Muscle layer of duodenum (tissue), 2 donors: Measurements from ENCODE around the gene DOCK2.

Experiments used
- H3K27ac ChIP-seq: one replicate; pipeline ENCODE4 v1.7.0; 2013; ENCODE audit warnings: mild to moderate bottlenecking, low read length
- H3K27me3 ChIP-seq: one replicate; pipeline ENCODE4 v1.7.0; 2013; ENCODE audit warnings: low read depth, mild to moderate bottlenecking, control low read depth, low read length
- H3K36me3 ChIP-seq, 2 donors: one replicate each; pipeline ENCODE4 v1.7.0; 2013; ENCODE audit warnings: low read length in 2 of 2, control low read depth in 1 of 2, mild to moderate bottlenecking in 1 of 2; ENCODE audit not compliant: insufficient read depth in 2 of 2, control insufficient read depth in 1 of 2
- H3K4me1 ChIP-seq, 2 donors: one replicate each; pipeline ENCODE4 v1.7.0; 2013; ENCODE audit warnings: low read length in 2 of 2, mild to moderate bottlenecking in 2 of 2, control low read depth in 1 of 2, moderate library complexity in 1 of 2; ENCODE audit not compliant: insufficient read depth in 2 of 2, control insufficient read depth in 1 of 2
- H3K4me3 ChIP-seq, 2 donors: one replicate each; pipeline ENCODE4 v1.7.0; 2013; ENCODE audit warnings: low read length in 2 of 2, low read depth in 1 of 2, mild to moderate bottlenecking in 1 of 2
- H3K9me3 ChIP-seq, 2 donors: one replicate each; pipeline ENCODE4 v1.7.0; 2013; ENCODE audit warnings: low read length in 2 of 2, control low read depth in 1 of 2, mild to moderate bottlenecking in 1 of 2; ENCODE audit not compliant: control insufficient read depth in 1 of 2
- donor health status: healthy.

Gene DOCK2

DNA sequence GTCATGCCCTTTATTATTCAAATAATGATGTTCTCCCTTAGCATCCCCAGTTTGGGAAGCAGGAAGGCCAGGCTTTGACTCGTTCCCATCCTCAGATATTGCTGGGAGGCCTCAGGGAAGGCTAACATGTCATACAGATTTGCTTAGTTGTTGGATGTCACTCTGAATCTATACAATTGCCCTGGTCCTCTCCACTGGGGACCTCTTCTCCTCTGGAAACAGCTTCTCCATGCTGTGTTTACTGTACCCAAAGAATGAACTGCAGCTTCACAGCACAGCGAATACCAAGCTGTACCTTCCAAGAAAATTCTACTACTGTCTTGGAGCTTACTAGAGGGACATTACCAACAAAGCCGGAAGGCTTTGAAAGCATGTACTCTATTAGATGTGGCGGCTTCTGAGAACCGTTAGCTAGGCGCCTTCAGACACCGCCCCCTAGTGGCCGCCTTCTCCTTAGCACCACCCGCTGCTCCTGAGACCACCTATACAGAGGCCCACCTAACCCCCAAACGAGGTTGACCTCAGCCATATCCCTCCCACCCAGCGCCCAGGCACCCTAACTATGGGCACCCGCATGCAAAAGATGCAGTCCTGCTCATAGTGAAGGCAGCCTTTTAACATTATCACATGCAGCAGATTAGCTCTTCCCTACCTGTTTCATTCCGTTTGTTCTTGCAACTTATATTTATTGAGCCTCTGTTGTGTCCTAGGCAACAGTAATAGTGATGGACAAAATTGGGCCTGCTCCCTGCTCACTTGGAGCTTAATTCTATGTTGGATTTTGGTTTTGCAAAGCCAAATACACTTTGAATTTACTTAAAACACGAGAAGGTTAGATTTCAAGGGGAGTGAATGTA, 433.7 kb downstream of the DOCK2 start:
- Histone ChIP-seq H3K27ac (no peak overlapping the region), H3K4me1 (no peaks in the 10 kb centered on the region), H3K9me3 (no peaks in the 10 kb centered on the region), H3K27me3 (no peaks in the 10 kb centered on the region), H3K4me3 (no peak overlapping the region), H3K36me3 (no peaks in the 10 kb centered on the region)

DNA sequence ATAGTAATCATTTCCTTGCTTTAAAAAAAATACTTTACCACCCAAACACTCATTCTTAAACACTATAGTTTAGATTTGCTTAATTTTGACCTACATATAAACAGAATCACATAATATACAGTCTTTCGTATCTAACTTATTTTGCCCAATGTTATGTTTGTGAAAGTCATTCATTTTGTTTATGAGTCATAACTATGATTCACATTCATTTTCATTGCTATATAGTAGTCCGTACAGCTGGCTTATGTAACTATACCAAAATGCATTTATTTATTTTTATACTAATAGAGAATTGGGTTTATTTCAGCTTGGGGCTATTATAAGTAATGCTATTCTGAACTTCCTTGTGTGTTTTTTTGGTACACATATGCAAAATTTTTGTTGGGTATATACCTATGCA, 434.7 kb downstream of the DOCK2 start:
- Histone ChIP-seq H3K4me3 (no peak overlapping the region), H3K4me1 (no peaks in the 10 kb centered on the region)

DNA sequence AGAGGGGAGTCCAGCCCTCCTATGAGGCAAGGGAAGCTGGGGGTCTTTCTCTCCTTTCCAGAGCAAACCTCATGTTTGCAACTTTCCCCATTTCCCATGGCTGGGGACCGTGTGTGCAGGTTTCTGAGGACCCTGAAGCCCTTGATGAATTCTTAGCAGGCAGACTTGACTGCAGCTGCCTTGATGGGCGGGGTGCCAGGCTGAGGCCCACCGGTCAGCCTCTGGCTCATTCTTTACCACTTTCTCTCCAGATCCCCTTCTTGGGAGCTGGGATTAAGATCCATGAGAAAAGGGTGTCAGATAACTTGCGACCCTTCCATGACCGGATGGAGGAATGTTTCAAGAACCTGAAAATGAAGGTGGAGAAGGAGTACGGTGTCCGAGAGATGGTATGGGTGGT, 438.6 kb downstream of the DOCK2 start:
- H3K36me3 ChIP-seq = peaks cover 0 to 3% of the 10 kb centered on the region in 2 donors

More for the DNA sequence above, 434.7 kb downstream of the DOCK2 start:
- Histone ChIP-seq H3K27ac (no peak overlapping the region), H3K27me3 (no peaks in the 10 kb centered on the region), H3K9me3 (no peaks in the 10 kb centered on the region), H3K36me3 (no peaks in the 10 kb centered on the region)

DNA sequence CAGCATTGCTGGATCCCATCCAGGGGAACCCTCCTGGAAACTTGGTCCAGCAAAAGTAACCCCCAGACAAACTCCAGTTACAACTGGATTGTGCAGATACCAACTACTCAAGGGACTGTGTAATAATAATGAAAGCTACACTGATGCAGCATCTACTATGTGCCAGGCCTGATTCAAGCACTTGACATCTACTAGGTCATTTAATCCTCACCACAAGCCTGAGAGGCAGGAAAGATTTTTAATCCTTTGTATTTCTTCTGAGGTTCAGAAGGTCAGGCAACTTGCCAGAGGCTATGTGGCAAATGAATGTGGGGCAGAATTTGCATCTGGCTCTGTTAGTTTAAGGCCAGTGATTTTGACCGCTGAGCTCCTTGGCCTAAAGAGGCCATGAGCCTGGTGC, 439.1 kb downstream of the DOCK2 start:
- Histone ChIP-seq H3K4me3 (no peak overlapping the region), H3K36me3 (peaks cover 0 to 6% of the 10 kb centered on the region in 2 donors), H3K27me3 (no peaks in the 10 kb centered on the region), H3K9me3 (no peaks in the 10 kb centered on the region), H3K4me1 (no peaks in the 10 kb centered on the region), H3K27ac (no peak overlapping the region)

More for the DNA sequence above, 438.6 kb downstream of the DOCK2 start:
- H3K4me1 ChIP-seq = no peaks in the 10 kb centered on the region
- no peak overlapping the region for H3K4me3 ChIP-seq
- H3K27me3 ChIP-seq = no peaks in the 10 kb centered on the region
- H3K27ac ChIP-seq = no peak overlapping the region
- no peaks in the 10 kb centered on the region for H3K9me3 ChIP-seq

DNA sequence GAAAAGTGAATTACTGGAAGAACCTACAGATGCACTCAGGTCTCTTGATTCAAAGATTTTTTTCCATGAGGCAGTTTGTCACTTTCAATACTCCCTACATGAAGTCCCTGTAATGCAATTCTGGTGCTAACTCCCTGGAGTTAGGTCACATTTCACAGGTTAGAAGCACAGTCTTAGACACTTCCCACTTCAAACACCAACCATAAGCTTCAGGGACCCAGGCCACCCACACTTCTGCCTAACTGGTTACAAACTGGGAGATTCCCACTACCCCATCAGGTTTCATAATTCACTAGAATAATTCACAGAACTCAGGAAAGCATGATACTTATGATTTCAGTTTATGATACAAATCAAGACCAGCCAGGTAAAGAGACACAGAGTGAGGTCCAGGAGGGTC, 439.7 kb downstream of the DOCK2 start:
- Histone ChIP-seq H3K27me3 (no peaks in the 10 kb centered on the region), H3K9me3 (no peaks in the 10 kb centered on the region), H3K27ac (no peak overlapping the region), H3K4me1 (no peaks in the 10 kb centered on the region), H3K36me3 (peaks cover 0 to 6% of the 10 kb centered on the region in 2 donors), H3K4me3 (no peak overlapping the region)

DNA sequence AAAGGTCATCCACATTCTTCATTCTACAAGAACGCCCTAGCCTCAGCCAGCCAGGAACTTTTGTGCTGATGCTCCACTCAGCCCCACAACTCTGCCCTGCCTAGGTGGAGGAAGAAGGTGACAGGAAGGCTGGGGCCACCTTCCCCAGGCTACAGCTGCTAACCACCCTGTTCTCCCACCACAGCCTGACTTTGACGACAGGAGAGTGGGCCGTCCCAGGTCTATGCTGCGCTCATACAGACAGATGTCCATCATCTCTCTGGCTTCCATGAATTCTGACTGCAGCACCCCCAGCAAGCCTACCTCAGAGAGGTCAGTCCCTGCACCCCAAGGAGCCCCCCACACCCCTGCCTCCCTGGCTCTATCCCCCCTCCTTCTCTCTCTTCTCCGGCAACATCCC, 440.5 kb downstream of the DOCK2 start:
- Histone ChIP-seq H3K4me1 (no peaks in the 10 kb centered on the region), H3K9me3 (no peaks in the 10 kb centered on the region), H3K4me3 (no peak overlapping the region), H3K27me3 (no peaks in the 10 kb centered on the region), H3K36me3 (peaks cover 0 to 6% of the 10 kb centered on the region in 2 donors), H3K27ac (no peak overlapping the region)

DNA sequence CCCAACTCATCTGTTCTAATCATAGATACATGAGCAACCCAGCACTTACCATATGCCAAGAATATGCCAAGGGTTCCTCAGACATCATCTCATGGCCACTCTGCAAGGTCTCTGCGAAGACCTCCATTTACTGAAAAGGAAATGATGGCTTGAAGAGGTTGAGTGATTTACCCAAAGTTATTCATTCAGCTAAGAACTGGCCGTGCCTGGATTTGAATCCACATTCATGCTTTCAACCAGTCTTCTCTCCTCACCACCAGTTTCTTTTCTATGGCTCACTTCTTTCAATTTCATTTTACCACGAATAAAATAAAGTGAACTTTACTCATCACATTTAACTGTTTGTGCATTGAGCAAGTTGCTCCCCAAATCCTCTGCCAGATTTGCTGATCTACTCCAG, 441.4 kb downstream of the DOCK2 start:
- H3K27me3 ChIP-seq = no peaks in the 10 kb centered on the region
- H3K4me1 ChIP-seq = no peaks in the 10 kb centered on the region
- H3K9me3 ChIP-seq = no peaks in the 10 kb centered on the region
- no peak overlapping the region for H3K4me3 ChIP-seq
- peaks cover 0 to 6% of the 10 kb centered on the region in 2 donors for H3K36me3 ChIP-seq
- no peak overlapping the region for H3K27ac ChIP-seq

DNA sequence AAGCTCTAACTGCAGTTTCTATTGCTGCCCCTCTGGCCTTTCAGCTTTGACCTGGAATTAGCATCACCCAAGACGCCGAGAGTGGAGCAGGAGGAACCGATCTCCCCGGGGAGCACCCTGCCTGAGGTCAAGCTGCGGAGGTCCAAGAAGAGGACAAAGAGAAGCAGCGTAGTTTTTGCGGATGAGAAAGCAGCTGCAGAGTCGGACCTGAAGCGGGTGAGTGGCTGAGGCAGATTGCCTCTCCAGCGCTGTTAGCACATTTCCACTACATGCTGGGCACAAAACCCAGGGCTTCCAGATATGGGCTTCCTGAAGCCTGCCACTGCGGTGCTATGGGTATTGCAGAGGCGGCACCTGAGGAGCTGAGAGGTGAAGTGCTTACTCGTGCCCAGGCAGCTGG, 441.9 kb downstream of the DOCK2 start:
- H3K4me3 ChIP-seq = no peak overlapping the region
- no peak overlapping the region for H3K27ac ChIP-seq
- H3K27me3 ChIP-seq = no peaks in the 10 kb centered on the region
- peaks cover 0 to 6% of the 10 kb centered on the region in 2 donors for H3K36me3 ChIP-seq
- no peaks in the 10 kb centered on the region for H3K4me1 ChIP-seq
- no peaks in the 10 kb centered on the region for H3K9me3 ChIP-seq

DNA sequence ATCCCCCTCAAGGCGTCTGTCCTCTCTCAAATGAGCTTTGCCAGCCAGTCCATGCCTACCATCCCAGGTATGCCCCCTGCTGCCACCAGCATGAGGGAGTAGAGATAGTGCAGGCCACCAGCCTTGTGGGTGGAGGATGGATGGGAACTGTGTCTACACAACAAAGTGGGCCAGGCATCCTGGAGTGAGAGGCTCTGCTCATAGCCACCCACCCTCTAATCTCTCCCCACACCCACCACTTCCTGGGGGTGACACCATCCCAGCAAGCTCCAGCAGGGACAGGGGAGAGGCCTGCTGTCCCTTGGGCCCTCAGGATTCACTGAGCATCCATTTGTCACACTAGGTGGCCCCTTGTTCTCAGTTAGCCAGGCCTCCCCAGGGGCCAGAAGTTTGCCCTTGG, 443.1 kb downstream of the DOCK2 start:
- Histone ChIP-seq H3K9me3 (no peaks in the 10 kb centered on the region), H3K36me3 (peaks cover 0 to 6% of the 10 kb centered on the region in 2 donors), H3K4me3 (no peak overlapping the region), H3K27me3 (no peaks in the 10 kb centered on the region), H3K27ac (no peak overlapping the region), H3K4me1 (no peaks in the 10 kb centered on the region)

DNA sequence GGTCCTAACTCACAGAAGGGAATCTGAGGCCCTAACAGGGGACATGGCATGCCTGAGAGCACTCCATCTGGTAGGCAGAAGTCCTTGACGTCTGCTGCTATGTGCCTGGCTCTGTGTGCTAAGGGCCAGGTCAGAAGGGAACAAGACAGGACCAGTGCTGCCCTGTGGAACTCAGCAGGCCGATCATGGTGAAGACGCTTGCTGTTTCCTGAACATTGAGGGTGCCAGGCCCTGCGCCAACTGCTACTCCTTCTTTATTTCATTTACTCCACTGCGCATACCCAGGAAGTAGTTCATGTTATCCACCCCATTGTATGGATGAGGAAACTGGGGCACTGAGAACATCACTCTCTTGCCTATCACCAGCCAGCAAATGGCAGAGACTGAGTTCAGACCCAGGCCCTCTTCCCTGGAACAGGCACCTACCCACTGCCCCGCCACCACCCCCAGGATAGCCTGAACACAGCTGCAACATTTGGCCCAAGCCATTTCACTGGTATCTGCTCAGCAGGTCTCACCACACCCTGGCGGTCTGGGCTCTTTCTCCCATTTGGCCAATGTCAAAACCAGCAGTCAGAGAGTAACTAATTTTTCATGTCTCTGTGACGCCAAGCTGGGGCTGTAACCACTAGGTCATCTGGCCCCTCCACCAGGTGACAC, 443.8 kb downstream of the DOCK2 start:
- Histone ChIP-seq H3K4me1 (no peaks in the 10 kb centered on the region), H3K4me3 (no peak overlapping the region), H3K27ac (no peak overlapping the region), H3K27me3 (no peaks in the 10 kb centered on the region), H3K9me3 (no peaks in the 10 kb centered on the region), H3K36me3 (peaks cover 0 to 6% of the 10 kb centered on the region in 2 donors)

DNA sequence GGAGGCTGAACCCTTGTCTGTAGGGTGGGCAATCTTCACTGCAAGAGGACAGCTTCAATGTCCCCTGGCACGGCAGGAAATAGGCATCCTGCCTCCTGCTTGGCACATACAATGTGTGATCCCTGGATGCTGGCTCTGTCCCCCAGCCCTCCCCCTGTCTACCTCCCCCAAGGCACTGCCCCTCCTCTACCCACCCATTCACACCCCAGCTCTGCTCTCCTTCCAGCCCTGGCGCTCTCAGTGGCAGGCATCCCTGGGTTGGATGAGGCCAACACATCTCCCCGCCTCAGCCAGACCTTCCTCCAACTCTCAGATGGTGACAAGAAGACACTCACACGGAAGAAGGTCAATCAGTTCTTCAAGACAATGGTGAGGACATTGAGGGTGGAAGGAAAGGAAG, 444.5 kb downstream of the DOCK2 start:
- peaks cover 0 to 6% of the 10 kb centered on the region in 2 donors for H3K36me3 ChIP-seq
- H3K9me3 ChIP-seq = no peaks in the 10 kb centered on the region

More for the DNA sequence above, 444.5 kb downstream of the DOCK2 start:
- H3K27ac ChIP-seq = no peak overlapping the region
- H3K4me1 ChIP-seq = no peaks in the 10 kb centered on the region
- H3K27me3 ChIP-seq = no peaks in the 10 kb centered on the region
- no peak overlapping the region for H3K4me3 ChIP-seq
